PC-9 (cell line): ENCODE results near the gene MSI2. TPM values are rescaled to one million over a fixed set of nuclear protein-coding genes. Genes with fewer than 3 reads are reported as not detected.

Experiments
- BruUV-seq: library from RNA; stranded (reverse); fragments of 400-500 nt; replicated peaks from 2 replicates; lab custom pipeline; 2021; lab: Mats Ljungman, UMichigan
- CTCF ChIA-PET: fragments of 300-600 bp; sonication (Branson Sonifier 250); formaldehyde crosslinking; loops from one replicate; lab custom pipeline; 2022; ENCODE audit warnings: antibody characterized with exemption; lab: Charles Lee
- POLR2A ChIA-PET: fragments of 300-600 bp; sonication (Branson Sonifier 250); formaldehyde crosslinking; loops from one replicate; lab custom pipeline; 2022; ENCODE audit warnings: antibody characterized with exemption; ENCODE audit not compliant: unreplicated experiment; lab: Charles Lee
- DNase-seq, 2 experiments: peaks; one replicate each; pipeline versions ENCODE4 v3.0.0 to v3.0.0-alpha.2; 2015 to 2022; ENCODE audit warnings: mixed read lengths in 1 of 2
- H2AFZ ChIP-seq: fragments of 200-600 bp; sonication (generic); 2 replicates; pipeline ENCODE4 v1.8.1; 2017; ENCODE audit warnings: antibody characterized with exemption
- H3F3A ChIP-seq: fragments of 200-600 bp; sonication (generic); 2 replicates; pipeline ENCODE4 v1.8.1; 2017; ENCODE audit warnings: antibody characterized with exemption, mild to moderate bottlenecking, low read depth; ENCODE audit not compliant: insufficient read depth
- H3K27ac ChIP-seq: fragments of 200-600 bp; sonication (generic); 2 replicates; pipeline ENCODE4 v1.6.1; 2016; ENCODE audit warnings: mixed run types
- H3K27me3 ChIP-seq: fragments of 200-600 bp; sonication (generic); 2 replicates; pipeline ENCODE4 v1.6.1; 2016; ENCODE audit warnings: low read depth, mixed run types; ENCODE audit not compliant: insufficient read depth
- H3K36me3 ChIP-seq: fragments of 200-600 bp; sonication (generic); 2 replicates; pipeline ENCODE4 v1.6.1; 2016; ENCODE audit warnings: low read depth, mixed run types
- H3K4me1 ChIP-seq: fragments of 200-600 bp; sonication (generic); replicated peaks from 2 replicates; pipeline ENCODE4 v1.6.1; 2016; ENCODE audit warnings: mixed run types; ENCODE audit not compliant: insufficient read depth
- H3K4me2 ChIP-seq: fragments of 200-600 bp; sonication (generic); 2 replicates; pipeline ENCODE4 v1.6.1; 2017; ENCODE audit warnings: mixed run types
- H3K4me3 ChIP-seq: fragments of 200-600 bp; sonication (generic); 2 replicates; pipeline ENCODE4 v1.6.1; 2016; ENCODE audit warnings: mixed run types
- H3K79me2 ChIP-seq: fragments of 200-600 bp; sonication (generic); 2 replicates; pipeline ENCODE4 v1.6.1; 2017; ENCODE audit warnings: low read depth, mixed run types
- H3K9me2 ChIP-seq: fragments of 200-600 bp; sonication (generic); 2 replicates; pipeline ENCODE4 v1.8.1; 2017; ENCODE audit warnings: mild to moderate bottlenecking; ENCODE audit not compliant: insufficient read depth
- H3K9me3 ChIP-seq: fragments of 200-600 bp; sonication (generic); 2 replicates; pipeline ENCODE4 v1.8.1; 2016; ENCODE audit warnings: low read depth; ENCODE audit not compliant: insufficient read depth
- H4K20me1 ChIP-seq: fragments of 200-600 bp; sonication (generic); 2 replicates; pipeline ENCODE4 v1.8.1; 2017; ENCODE audit not compliant: insufficient read depth
- EZH2 ChIP-seq: fragments of 200-600 bp; sonication (generic); IDR thresholded peaks from 2 replicates; pipeline ENCODE4 v1.8.0; 2017; ENCODE audit warnings: antibody characterized with exemption, low read depth
- intact Hi-C: fragments of 100-400 bp; cut with micrococcal nuclease; formaldehyde crosslinking; loops from one replicate; pipeline ENCODE4 v1.10.0; 2022; ENCODE audit not compliant: unreplicated experiment
- total RNA-seq: library from RNA; stranded (reverse); gene quantifications from 2 replicates; pipeline ENCODE4 v1.2.3, GENCODE V29; 2021
- TF ChIP-seq, protein P1 (sequence below): fragments of 200-600 bp; sonication (generic); conservative IDR thresholded peaks from 2 replicates; pipeline ENCODE4 v1.6.1; 2017; ENCODE audit warnings: mixed run types, antibody characterized with exemption, mild to moderate bottlenecking, moderate library complexity

The MSI2 gene
- total RNA-seq, 1 experiment from 2014 or later, result 15.7 TPM

- Histone ChIP-seq H3K4me1 (no peaks in the 10 kb centered on the region), H3K9me3 (no peaks in the 10 kb centered on the region), H3K4me3 (no peak overlapping the region), H3K36me3 (no peaks in the 10 kb centered on the region), H3K27me3 (no peaks in the 10 kb centered on the region), H4K20me1 (no peaks in the 10 kb centered on the region), H3K27ac (no peak overlapping the region), H3K9me2 (no peaks in the 10 kb centered on the region), H2AFZ (no peak overlapping the region), H3K79me2 (no peaks in the 10 kb centered on the region), H3K4me2 (no peak overlapping the region), H3F3A (no peaks in the 10 kb centered on the region)
- no TSS peak for BruUV-seq
- intact Hi-C loops, result no loop called here
- POLR2A ChIA-PET, result no interaction called here
- TF ChIP-seq, protein P1, sequence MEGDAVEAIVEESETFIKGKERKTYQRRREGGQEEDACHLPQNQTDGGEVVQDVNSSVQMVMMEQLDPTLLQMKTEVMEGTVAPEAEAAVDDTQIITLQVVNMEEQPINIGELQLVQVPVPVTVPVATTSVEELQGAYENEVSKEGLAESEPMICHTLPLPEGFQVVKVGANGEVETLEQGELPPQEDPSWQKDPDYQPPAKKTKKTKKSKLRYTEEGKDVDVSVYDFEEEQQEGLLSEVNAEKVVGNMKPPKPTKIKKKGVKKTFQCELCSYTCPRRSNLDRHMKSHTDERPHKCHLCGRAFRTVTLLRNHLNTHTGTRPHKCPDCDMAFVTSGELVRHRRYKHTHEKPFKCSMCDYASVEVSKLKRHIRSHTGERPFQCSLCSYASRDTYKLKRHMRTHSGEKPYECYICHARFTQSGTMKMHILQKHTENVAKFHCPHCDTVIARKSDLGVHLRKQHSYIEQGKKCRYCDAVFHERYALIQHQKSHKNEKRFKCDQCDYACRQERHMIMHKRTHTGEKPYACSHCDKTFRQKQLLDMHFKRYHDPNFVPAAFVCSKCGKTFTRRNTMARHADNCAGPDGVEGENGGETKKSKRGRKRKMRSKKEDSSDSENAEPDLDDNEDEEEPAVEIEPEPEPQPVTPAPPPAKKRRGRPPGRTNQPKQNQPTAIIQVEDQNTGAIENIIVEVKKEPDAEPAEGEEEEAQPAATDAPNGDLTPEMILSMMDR, result no peak
- no peak for TF ChIP-seq EZH2
- DNase-seq, result no peak
- CTCF ChIA-PET, result no interaction called here
These were observed 159.5 kb downstream of the MSI2 start for GRCh38 chr17:57415751-57416207.

DNA sequence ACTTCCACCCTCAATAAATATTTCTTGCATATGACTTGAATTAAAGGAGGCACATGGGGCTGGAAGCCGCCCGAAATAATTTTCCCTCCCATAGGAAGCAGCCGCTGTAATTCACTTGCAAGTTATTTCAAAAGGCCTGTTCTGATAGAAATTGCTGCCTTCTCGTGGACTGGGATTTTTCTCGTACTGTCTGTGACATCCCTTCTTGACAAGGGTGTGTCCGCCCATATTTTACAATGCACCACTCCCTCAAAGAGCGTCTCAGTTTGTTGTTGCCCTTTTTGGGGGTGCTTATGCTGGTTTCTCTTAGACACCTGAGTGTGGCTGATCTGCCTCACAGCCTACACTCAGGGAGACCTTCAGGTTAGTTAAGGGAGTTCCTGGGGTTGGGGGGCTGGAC is 160.0 kb downstream of the MSI2 start:
- BruUV-seq, result no TSS peak
- Histone ChIP-seq H3K27me3 (no peaks in the 10 kb centered on the region), H3K27ac (no peak overlapping the region), H3K36me3 (no peaks in the 10 kb centered on the region), H4K20me1 (no peaks in the 10 kb centered on the region), H2AFZ (no peak overlapping the region), H3K79me2 (no peaks in the 10 kb centered on the region), H3K9me2 (no peaks in the 10 kb centered on the region), H3K4me3 (no peak overlapping the region), H3F3A (no peaks in the 10 kb centered on the region), H3K9me3 (no peaks in the 10 kb centered on the region), H3K4me2 (no peak overlapping the region), H3K4me1 (no peaks in the 10 kb centered on the region)
- CTCF ChIA-PET, result no interaction called here
- POLR2A ChIA-PET, result no interaction called here
- DNase-seq, result no peak
- TF ChIP-seq, protein P1, result no peak
- no peak for TF ChIP-seq EZH2
- intact Hi-C loops, result no loop called here

- Histone ChIP-seq H3K79me2 (no peaks in the 10 kb centered on the region), H3K4me2 (no peak overlapping the region), H3K36me3 (no peaks in the 10 kb centered on the region), H3F3A (no peaks in the 10 kb centered on the region), H3K27me3 (no peaks in the 10 kb centered on the region), H3K9me3 (no peaks in the 10 kb centered on the region), H3K4me3 (no peak overlapping the region), H3K9me2 (no peaks in the 10 kb centered on the region), H4K20me1 (no peaks in the 10 kb centered on the region), H3K27ac (no peak overlapping the region), H2AFZ (no peak overlapping the region), H3K4me1 (no peaks in the 10 kb centered on the region)
- CTCF ChIA-PET, result no interaction called here
- BruUV-seq, result no TSS peak
- POLR2A ChIA-PET, result no interaction called here
- DNase-seq, result no peak
- intact Hi-C loops, result no loop called here
- TF ChIP-seq, protein P1, result no peak
- TF ChIP-seq EZH2, result no peak
These were observed 161.6 kb downstream of the MSI2 start for GRCh38 chr17:57417956-57418355.
